CD4-positive, alpha-beta T cell (primary cell): Measurements from ENCODE around the gene ZNF638. TPM values are rescaled to one million over a fixed set of nuclear protein-coding genes. Genes with fewer than 3 reads are reported as not detected.

ENCODE experiments used
- ATAC-seq: fragments of 200-7000 bp; cut with Tn5 transposase; one replicate; pipeline ENCODE4 v1.10.0; 2022; ENCODE audit warnings: mild to moderate bottlenecking; ENCODE audit not compliant: poor library complexity
- CTCF ChIA-PET: fragments of 350-600 bp; sonication (Branson Sonifier 250); formaldehyde crosslinking; loops from one replicate; lab custom pipeline; 2021; ENCODE audit warnings: antibody characterized with exemption, inconsistent platforms; lab: Charles Lee
- POLR2A ChIA-PET: fragments of 350-600 bp; sonication (Branson Sonifier 250); formaldehyde crosslinking; loops from one replicate; lab custom pipeline; 2021; ENCODE audit warnings: antibody characterized with exemption, inconsistent platforms; lab: Charles Lee
- DNase-seq, 14 experiments: peaks; one replicate each; pipeline ENCODE4 v3.0.0-alpha.2; 2013 to 2020; ENCODE audit warnings: mixed read lengths in 2 of 14
- H3K27ac ChIP-seq, 2 donors: one replicate each; pipeline versions ENCODE4 v1.5.1 to v1.7.0; 2013; ENCODE audit warnings: low read length in 2 of 2, low read depth in 1 of 2, mild to moderate bottlenecking in 1 of 2
- H3K27me3 ChIP-seq, 2 experiments: 1 replicate in 1 of 2; 2 replicates in 1 of 2; pipeline versions ENCODE4 v1.6.1 to v1.7.0; 2013; ENCODE audit warnings: low read length in 2 of 2, control low read depth in 1 of 2, mild to moderate bottlenecking in 1 of 2, moderate library complexity in 1 of 2; ENCODE audit not compliant: insufficient read depth in 2 of 2, control insufficient read depth in 1 of 2
- H3K36me3 ChIP-seq: one replicate; pipeline ENCODE4 v1.6.1; 2013; ENCODE audit warnings: low read length, control low read depth; ENCODE audit not compliant: insufficient read depth
- H3K4me1 ChIP-seq: one replicate; pipeline ENCODE4 v1.6.1; 2013; ENCODE audit warnings: low read length, control low read depth; ENCODE audit not compliant: insufficient read depth
- H3K4me3 ChIP-seq: one replicate; pipeline ENCODE4 v1.5.1; 2013; ENCODE audit warnings: mild to moderate bottlenecking, low read length, moderate library complexity
- H3K9me3 ChIP-seq, 2 experiments: 1 replicate in 1 of 2; 2 replicates in 1 of 2; pipeline versions ENCODE4 v1.6.1 to v1.7.0; 2013; ENCODE audit warnings: low read length in 2 of 2, mild to moderate bottlenecking in 2 of 2, control low read depth in 1 of 2, moderate library complexity in 1 of 2; ENCODE audit not compliant: control insufficient read depth in 1 of 2, insufficient read depth in 1 of 2
- H3K27ac Mint-ChIP-seq: one replicate; pipeline ENCODE4 v1.8.0; 2020; ENCODE audit warnings: mixed read lengths
- H3K27me3 Mint-ChIP-seq: one replicate; pipeline ENCODE4 v1.8.0; 2021; ENCODE audit warnings: mixed read lengths
- H3K36me3 Mint-ChIP-seq: one replicate; pipeline ENCODE4 v1.8.0; 2021; ENCODE audit warnings: low read depth, mixed read lengths
- H3K4me1 Mint-ChIP-seq: one replicate; pipeline ENCODE4 v1.8.0; 2021; ENCODE audit warnings: low read depth, mixed read lengths
- H3K4me3 Mint-ChIP-seq: one replicate; pipeline ENCODE4 v1.8.0; 2020; ENCODE audit warnings: mild to moderate bottlenecking, mixed read lengths
- H3K9me3 Mint-ChIP-seq: one replicate; pipeline ENCODE4 v1.8.0; 2020; ENCODE audit warnings: mixed read lengths
- intact Hi-C, 2 experiments: fragments of 100-400 bp; cut with DNase I in 1 of 2; cut with micrococcal nuclease in 1 of 2; formaldehyde crosslinking; loops; one replicate each; pipeline versions ENCODE4 v1.15.1 to v1.9.0; 2023 to 2025; cut with DNase I, micrococcal nuclease
- total RNA-seq, 174 experiments: library from RNA in 2 of 174; stranded (reverse) in 2 of 174; gene quantifications; one replicate each; pipeline ENCODE4 v1.2.3 and lab custom pipeline; 2021 to 2026
- TF ChIP-seq, protein P1 (sequence below): fragments of 200-600 bp; IDR thresholded peaks from one replicate; pipeline ENCODE4 v1.8.0; 2022; ENCODE audit warnings: antibody characterized with exemption, mild to moderate bottlenecking

ZNF638 gene
- total RNA-seq, 2 experiments from 2014 or later, result 77.8 to 86.4 TPM

GRCh38 chr2:71323386-71323785 is 8.2 kb upstream of the ZNF638 start:
- no peaks in the 10 kb centered on the region for H3K36me3 ChIP-seq
- Mint-ChIP-seq H3K4me3 (no peak overlapping the region), H3K36me3 (peaks cover 37% of the 10 kb centered on the region), H3K27ac (no peak overlapping the region), H3K4me1 (no peaks in the 10 kb centered on the region), H3K9me3 (peaks cover 25% of the 10 kb centered on the region), H3K27me3 (peaks cover 21% of the 10 kb centered on the region)
- TF ChIP-seq, protein P1, sequence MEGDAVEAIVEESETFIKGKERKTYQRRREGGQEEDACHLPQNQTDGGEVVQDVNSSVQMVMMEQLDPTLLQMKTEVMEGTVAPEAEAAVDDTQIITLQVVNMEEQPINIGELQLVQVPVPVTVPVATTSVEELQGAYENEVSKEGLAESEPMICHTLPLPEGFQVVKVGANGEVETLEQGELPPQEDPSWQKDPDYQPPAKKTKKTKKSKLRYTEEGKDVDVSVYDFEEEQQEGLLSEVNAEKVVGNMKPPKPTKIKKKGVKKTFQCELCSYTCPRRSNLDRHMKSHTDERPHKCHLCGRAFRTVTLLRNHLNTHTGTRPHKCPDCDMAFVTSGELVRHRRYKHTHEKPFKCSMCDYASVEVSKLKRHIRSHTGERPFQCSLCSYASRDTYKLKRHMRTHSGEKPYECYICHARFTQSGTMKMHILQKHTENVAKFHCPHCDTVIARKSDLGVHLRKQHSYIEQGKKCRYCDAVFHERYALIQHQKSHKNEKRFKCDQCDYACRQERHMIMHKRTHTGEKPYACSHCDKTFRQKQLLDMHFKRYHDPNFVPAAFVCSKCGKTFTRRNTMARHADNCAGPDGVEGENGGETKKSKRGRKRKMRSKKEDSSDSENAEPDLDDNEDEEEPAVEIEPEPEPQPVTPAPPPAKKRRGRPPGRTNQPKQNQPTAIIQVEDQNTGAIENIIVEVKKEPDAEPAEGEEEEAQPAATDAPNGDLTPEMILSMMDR, result no peak
- no peak overlapping the region for H3K27ac ChIP-seq
- no peak for ATAC-seq
- no peak for DNase-seq
- no peaks in the 10 kb centered on the region for H3K27me3 ChIP-seq
- ChIA-PET POLR2A (interaction anchor here (2.0 kb wide), 1 partner anchor 9 kb away, joined by 5 read pairs; the partner anchor contains the start of gene ZNF638), CTCF (no interaction called here)
- no peak overlapping the region for H3K4me3 ChIP-seq
- H3K9me3 ChIP-seq, result peaks cover 13 to 15% of the 10 kb centered on the region in 2 experiments
- H3K4me1 ChIP-seq, result no peaks in the 10 kb centered on the region
- intact Hi-C loops, result no loop called here

GRCh38 chr2:71326968-71327367 is 4.6 kb upstream of the ZNF638 start:
- H3K36me3 ChIP-seq, result no peaks in the 10 kb centered on the region
- CTCF ChIA-PET, result no interaction called here
- Mint-ChIP-seq H3K27me3 (peaks cover 18% of the 10 kb centered on the region), H3K9me3 (peaks cover 6% of the 10 kb centered on the region), H3K36me3 (peaks cover 14% of the 10 kb centered on the region), H3K4me1 (peaks cover 10% of the 10 kb centered on the region), H3K27ac (no peak overlapping the region), H3K4me3 (no peak overlapping the region)
- H3K4me3 ChIP-seq, result no peak overlapping the region
- POLR2A ChIA-PET, result no interaction called here
- H3K9me3 ChIP-seq, result peaks cover 3 to 6% of the 10 kb centered on the region in 2 experiments
- H3K4me1 ChIP-seq, result peaks cover 4% of the 10 kb centered on the region
- DNase-seq (no peak), ATAC-seq (no peak)
- TF ChIP-seq, protein P1, result no peak
- H3K27ac ChIP-seq, result no peak overlapping the region
- H3K27me3 ChIP-seq, result no peaks in the 10 kb centered on the region
- intact Hi-C loops, result no loop called here

GRCh38 chr2:71327916-71328315 is 3.7 kb upstream of the ZNF638 start:
- H3K4me1 ChIP-seq, result peaks cover 7% of the 10 kb centered on the region
- Mint-ChIP-seq H3K36me3 (peaks cover 15% of the 10 kb centered on the region), H3K4me3 (no peak overlapping the region), H3K4me1 (peaks cover 20% of the 10 kb centered on the region), H3K27me3 (peaks cover 11% of the 10 kb centered on the region), H3K27ac (no peak overlapping the region), H3K9me3 (no peaks in the 10 kb centered on the region)
- no peaks in the 10 kb centered on the region for H3K27me3 ChIP-seq
- no peak overlapping the region for H3K27ac ChIP-seq
- CTCF ChIA-PET, result no interaction called here
- POLR2A ChIA-PET, result interaction anchor here (1.0 kb wide), 1 partner anchor 197 kb away, joined by 3 read pairs; no protein-coding TSS in a partner anchor
- ATAC-seq (no peak), DNase-seq (no peak)
- H3K4me3 ChIP-seq, result no peak overlapping the region
- intact Hi-C loops, result no loop called here
- peaks cover 0 to 6% of the 10 kb centered on the region in 2 experiments for H3K9me3 ChIP-seq
- TF ChIP-seq, protein P1, result no peak
- no peaks in the 10 kb centered on the region for H3K36me3 ChIP-seq
